RKO (cell line): ENCODE data around the gene SHANK1.
"Not testable (repeated sequence)": the region's sequence is repeated elsewhere in the genome, so short reads cannot be mapped to it uniquely, and the experiment has no call there.

Experiments used
- DNase-seq: peaks from one replicate; pipeline ENCODE4 v3.0.0-alpha.2; 2016; ENCODE audit warnings: low spot score

The SHANK1 gene

DNA sequence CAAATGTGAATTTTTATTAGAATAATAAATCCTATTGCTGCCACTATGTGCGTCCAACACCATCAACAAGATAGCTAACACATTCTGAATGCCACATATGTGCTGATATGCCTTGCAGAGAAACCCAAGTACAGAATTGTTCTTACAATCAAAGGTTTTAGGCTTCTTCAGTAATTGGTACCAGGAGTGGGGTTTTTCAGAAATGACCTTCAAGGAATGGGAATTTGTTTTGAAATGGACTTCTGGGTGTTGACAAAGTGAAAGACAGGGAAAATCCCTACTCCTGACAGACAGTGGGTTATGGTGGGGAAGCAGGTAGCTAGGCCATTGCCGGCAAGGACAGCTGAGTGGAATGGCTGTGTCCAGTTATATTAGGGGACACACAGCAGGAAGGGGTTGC lies 85.6 kb downstream of the SHANK1 start:
- DNase-seq = no peak

DNA sequence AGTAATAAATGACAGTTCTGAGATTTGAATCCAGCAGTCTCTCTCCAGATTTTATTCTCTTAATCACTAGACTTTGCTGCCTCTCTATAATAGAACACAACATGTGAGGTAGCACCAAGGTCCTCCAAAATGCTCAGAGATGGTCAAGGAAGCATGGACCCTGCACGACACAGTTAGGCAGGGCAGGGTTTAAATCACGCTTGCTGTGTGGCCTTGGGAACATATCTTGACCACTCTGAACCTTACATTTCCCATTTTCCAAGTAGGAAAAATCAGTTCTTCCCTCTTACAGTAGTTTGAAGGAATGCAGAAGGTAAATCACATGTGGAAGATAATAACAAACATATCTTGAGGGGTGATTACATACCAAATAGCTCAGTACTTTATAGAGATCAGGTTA lies 86.2 kb downstream of the SHANK1 start:
- DNase-seq = no peak

DNA sequence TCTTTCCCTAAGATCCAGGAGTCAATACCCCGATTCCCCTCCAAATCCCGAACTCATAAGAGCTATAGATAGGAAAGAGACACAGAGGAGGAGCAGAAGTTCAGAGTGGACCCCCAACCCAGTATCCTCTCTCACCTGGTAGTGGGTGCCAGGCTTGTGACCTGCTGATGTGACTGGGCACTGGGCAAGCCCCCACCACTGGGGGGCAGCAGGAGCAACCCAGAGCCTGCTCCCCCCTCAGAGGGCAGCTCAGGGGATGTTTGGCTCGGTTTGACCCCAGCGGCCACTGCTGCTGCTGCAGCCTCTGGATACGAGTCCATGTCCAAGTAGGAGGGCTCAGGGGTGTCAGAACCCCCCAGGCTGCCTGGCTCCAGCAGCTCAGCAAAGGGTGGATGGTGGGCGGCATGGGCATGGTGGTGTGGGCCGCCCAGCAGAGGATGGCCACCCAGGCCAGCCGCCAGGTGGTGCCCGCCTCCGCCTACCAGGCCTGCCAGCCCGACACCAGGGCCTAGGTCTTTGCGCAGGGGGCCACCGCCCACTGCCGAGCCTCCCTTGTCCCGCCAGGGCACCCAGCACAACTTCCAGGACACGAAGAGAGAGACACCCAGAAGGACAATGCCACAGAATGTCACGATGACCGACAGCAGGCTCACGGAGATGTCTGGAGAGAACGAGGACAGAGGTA lies 87.3 kb downstream of the SHANK1 start:
- no peak for DNase-seq

DNA sequence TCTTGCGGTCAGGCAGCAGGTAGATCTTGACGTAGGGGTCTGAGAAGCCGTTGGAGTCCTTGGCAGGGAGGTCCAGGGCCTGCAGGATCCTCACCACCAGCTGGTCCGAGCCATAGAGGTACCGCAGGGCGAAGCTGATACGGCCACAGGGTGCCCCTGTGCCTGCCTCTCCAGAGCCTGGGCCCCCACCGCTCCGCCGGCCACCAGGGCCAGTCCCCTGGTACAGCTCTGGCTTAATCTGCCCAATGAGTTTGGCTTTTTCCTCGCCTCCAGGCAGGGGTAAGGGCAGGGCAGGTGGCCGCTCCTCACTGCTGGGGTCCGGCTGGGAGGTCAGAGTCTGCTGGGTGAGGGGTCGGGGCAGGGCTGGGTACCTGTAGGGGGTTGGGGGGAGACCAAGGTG lies 89.8 kb downstream of the SHANK1 start:
- no peak for DNase-seq

DNA sequence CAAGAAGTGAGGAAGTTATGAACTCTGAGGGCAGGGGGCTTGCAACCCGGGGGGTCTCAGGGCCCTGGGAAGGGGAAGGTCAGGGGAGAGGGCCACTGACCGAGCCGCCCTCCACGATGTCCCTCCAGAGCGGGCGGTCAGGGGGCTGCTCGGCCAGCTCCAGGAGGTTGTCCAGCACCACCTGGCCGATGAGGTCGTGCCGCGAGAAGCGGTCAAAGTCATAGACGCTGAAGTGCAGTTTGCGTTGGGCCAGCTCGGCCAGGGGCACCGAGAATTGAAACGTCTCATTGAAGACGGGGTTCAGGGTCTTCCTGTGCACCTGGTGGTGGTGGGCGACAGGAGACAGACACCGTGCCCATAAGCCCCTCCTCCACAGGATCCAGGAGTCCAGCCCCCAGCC lies 90.4 kb downstream of the SHANK1 start:
- no peak for DNase-seq

DNA sequence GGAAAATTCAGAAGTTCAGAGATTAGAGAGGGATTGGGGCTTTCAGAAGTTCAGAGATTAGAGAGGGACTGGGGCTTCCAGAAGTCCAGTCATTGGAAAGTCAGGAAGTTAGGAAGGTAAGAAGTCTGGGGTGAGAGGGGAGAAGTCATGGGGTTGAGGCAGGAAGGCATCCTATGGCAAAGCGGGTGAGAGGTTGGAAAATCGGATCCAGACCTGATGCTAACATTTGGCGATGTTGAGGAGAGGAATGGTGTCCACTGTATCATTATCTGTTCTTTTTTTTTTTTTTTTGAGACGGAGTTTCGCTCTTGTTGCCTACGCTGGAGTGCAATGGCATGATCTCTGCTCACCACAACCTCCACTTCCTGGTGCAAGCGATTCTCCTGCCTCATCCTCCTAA lies 91.1 kb downstream of the SHANK1 start:
- no peak for DNase-seq

DNA sequence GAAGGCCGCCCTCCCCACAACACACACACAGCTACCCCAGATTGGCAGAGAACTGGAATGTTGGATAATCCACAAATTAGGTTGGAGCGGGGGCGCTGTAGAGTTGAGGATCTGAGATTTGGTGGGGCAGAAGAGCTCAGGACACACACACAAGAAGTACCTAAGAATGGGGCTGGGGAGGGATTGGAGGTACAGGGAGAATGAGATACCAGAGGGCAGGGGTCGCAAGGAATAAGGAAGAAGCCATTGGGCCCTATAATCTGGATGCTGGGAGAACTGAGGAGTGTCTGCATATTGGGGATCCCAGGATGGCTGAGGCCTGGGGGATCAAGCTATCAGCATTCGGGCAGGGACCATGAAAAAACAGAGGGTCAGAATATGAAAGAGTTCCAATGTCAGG lies 91.5 kb downstream of the SHANK1 start:
- DNase-seq = no peak

DNA sequence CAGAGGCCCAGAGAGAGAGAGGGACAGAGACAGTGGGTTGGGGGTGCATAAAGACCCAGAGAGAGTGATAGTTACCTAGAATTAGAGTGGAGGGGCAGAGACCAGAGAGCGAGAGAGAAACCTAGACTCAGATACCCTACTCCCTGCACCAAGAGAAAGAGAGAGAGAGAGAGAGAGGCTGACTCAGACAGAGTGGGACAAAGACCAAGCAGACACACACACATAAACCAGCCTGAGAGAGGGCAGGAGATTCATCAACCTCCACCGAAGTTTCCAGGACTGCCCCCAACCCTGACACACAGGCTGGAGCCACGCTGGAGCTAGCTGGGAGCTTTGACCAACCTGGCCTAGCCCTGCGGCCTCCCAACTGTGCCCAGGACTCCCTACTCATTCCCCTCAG lies 92.8 kb downstream of the SHANK1 start:
- DNase-seq = no peak

DNA sequence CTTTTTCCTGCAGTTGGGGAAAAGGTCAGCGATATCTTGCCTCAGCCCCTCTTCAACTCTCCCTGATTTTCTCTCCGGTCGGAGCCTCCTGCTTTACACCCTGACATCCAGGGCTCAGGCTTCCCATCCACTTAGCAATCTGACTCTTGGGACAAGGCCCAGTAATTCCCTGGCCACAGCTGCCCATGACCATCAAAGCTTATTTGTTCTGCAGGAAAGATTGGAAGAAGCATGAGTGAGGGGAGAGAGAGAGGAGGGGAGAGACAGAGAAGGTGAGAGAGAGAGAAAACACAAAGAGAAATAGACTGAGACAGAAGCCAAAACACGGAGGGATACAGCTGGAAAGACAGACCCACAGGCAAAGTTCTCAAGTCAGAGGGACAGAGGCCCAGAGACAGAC lies 93.6 kb downstream of the SHANK1 start:
- no peak for DNase-seq

DNA sequence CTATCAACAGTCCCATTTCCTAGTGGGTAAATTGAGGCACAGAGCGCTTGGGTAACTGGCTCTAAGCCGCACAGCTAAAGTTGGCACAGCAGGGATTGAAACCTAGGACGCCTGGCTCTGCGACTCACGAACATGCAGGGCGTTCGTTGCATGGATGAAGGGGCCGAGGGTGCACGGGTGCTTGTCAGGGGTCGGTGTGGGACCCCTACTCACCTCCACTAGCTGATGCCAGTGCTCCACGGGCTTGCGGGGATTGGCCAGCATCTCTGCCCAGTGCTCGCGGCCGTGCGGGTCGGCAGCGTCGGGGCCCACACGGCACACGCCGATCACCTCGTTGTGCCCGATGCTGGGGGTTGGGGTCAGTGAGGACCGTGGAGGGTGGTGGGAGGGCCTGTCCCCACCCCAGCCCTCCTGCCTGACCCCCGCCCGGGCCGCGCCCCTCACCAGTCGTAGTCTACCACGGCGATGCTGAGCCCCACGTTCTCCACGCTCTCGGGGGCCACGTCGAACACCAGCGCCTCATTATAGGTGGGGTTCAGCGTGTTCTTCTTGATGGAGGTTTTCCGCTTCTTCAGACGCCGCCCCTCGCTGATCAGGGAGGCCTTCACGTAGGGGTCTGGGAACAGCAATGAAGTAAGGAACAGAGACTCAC lies 94.5 kb downstream of the SHANK1 start:
- DNase-seq = no peak

DNA sequence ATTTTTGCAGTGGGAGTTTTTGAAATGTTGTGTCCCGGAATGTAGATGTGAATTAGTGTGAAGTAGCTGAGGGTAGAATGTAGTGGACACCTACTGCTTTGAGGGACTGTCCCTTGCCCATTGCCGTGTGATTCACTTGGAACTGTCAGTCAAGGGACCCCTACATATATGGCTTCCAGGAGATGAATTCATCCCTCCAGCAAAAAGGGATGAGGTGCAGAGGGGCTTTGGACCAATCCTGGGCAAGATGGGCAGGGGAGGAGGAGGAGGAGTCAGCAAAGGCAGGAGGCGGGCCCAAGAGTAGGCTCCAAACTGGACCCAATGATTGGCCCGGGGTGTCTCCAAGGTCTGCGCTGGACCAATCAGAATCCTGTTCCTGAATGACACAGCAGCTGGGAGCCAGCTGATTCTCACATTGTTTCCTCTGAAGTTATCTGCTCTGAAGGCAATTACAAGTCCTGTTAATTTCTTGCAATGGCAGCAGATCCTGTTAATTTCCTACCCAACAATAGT lies 99.2 kb downstream of the SHANK1 start:
- DNase-seq = not testable (repeated sequence)

DNA sequence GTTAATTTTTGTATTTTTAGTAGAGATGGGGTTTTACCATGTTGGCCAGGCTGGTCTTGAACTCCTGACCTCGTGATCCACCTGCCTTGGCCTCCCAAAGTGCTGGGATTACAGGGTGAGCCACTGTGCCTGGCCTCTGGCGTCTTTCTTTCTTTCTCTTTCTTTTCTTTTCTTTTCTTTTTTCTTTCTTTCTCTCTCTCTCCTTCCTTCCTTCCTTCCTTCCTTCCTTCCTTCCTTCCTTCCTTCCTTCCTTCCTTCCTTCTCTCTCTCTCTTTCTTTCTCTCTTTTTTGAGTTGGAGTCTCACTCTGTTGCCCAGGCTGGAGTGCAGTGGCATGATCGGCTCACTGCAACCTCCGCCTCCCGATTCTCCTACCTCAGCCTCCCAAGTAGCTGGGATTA lies 100.4 kb downstream of the SHANK1 start:
- DNase-seq = not testable (repeated sequence)

DNA sequence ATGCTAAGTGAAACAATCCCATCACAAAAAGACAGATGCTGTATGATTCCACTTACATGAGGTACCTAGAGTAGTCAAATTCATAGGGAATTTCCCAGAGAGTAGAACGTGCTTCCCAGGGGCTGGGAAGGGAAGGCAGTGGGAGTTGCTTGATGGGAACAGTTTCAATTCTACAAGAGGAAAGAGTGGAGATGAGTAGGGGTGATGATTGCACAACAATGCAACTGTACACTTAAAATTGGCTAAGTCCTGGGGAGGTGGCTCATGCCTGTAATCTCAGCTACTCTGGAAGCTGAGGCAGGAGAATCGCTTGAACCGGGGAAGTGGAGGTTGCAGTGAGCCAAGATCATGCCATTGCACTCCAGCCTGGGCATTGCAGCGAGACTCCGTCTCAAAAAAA lies 101.2 kb downstream of the SHANK1 start:
- not testable (repeated sequence) for DNase-seq

DNA sequence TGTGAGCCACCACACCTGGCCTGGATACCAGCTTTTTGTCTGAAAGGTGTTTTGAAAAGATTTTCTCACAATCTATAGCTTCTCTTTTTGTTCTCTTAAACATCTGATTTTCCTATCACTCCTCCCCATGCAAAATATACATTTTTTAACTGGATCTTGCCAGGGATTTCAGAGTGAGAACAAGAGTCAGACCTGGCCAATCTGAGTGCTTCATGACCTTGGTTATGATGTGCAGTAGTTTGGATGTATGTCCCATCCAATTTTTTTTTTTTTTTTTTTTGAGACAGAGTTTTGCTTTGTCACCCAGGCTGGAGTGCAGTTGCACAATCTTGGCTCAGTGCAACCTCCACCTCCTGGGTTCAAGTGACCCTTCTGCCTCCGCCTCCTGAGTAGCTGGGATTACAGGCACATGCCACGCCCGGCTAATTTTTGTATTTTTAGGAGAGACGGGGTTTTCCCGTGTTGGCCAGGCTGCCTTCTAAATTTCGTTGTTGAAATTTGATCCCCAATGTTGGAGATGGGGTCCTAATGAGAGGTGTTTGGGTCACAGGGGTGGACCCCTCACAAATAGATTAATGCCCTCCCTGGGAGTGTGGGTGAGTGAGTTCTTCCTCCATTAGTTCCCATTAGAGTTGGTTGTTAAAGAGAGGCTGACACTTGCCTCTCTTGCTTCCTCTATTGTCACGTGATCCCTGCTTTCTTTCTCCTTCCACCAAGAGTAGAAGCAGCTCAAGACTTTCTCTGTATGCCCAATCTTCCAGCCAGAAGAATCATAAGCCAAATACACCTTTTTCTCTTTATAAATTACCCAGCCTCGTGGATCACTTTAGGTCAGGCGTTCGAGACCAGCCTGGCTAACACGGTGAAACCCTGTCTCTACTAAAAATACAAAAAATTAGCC lies 106.8 kb downstream of the SHANK1 start:
- DNase-seq = not testable (repeated sequence)
